HCT116 (cell line): ENCODE results near the gene CAT. TPM values are rescaled to one million over a fixed set of nuclear protein-coding genes. Genes with fewer than 3 reads are reported as not detected.

Experiments
- ATAC-seq: fragments of 200-7000 bp; cut with Tn5 transposase; 2 replicates; pipeline ENCODE4 v1.9.1; 2020; ENCODE audit warnings: mild to moderate bottlenecking, moderate library complexity
- BruUV-seq: library from RNA; stranded (reverse); fragments of 400-500 nt; replicated peaks from 2 replicates; lab custom pipeline; 2021; lab: Mats Ljungman, UMichigan
- CTCF ChIA-PET: fragments of 300-600 bp; sonication (Branson Sonifier 250); formaldehyde crosslinking; loops from one replicate; lab custom pipeline; 2021; ENCODE audit warnings: antibody characterized with exemption; lab: Charles Lee
- POLR2A ChIA-PET: fragments of 300-600, 350-600 bp; sonication (Branson Sonifier 250); formaldehyde crosslinking; loops from one replicate; lab custom pipeline; 2021; ENCODE audit warnings: antibody characterized with exemption; lab: Charles Lee
- RAD21 ChIA-PET, 2 experiments: fragments of 300-600 bp; sonication (Branson Sonifier 250); formaldehyde crosslinking; loops; one replicate each; lab custom pipeline; 2023; ENCODE audit warnings: low total read pairs in 2 of 2; ENCODE audit not compliant: uncharacterized antibody in 2 of 2, unreplicated experiment in 2 of 2, low non-redundant PET in 1 of 2; lab: Charles Lee
- DNase-seq: peaks from one replicate; pipeline ENCODE4 v3.0.0-alpha.2; 2010; ENCODE audit warnings: low read depth, low spot score
- H2AFZ ChIP-seq: fragments of 200-600 bp; shearing (Covaris generic), sonication (generic); 2 replicates; pipeline ENCODE4 v1.6.1; 2017; ENCODE audit warnings: low read depth, mixed run types, mixed read lengths, antibody characterized with exemption, low read length; ENCODE audit not compliant: poor library complexity, severe bottlenecking
- H3K27ac ChIP-seq: 2 replicates; pipeline ENCODE4 v1.5.1; 2012; ENCODE audit warnings: low read depth, low read length
- H3K27me3 ChIP-seq: fragments of 200-600 bp; sonication (generic); 2 replicates; pipeline ENCODE4 v1.6.1; 2016; ENCODE audit warnings: mixed run types, low read length, mixed read lengths; ENCODE audit not compliant: insufficient read depth
- H3K36me3 ChIP-seq, 2 experiments: fragments of 200-500 bp in 1 of 2; fragments of 200-600 bp in 1 of 2; sonication (Bioruptor generic) in 1 of 2; sonication (generic) in 1 of 2; 2 replicates each; pipeline versions ENCODE4 v1.5.1 to v1.6.1; 2014 to 2016; ENCODE audit warnings: low read length in 2 of 2, inconsistent platforms in 1 of 2, mixed read lengths in 1 of 2, mixed run types in 1 of 2; ENCODE audit not compliant: insufficient read depth in 2 of 2, control insufficient read depth in 1 of 2
- H3K4me1 ChIP-seq, 2 experiments: fragments of 200-600 bp in 1 of 2; sonication (generic) in 1 of 2; 2 replicates each; pipeline versions ENCODE4 v1.5.1 to v1.6.1; 2012 to 2017; ENCODE audit warnings: low read length in 2 of 2, inconsistent platforms in 1 of 2, mild to moderate bottlenecking in 1 of 2, mixed read lengths in 1 of 2, mixed run types in 1 of 2, moderate library complexity in 1 of 2; ENCODE audit not compliant: insufficient read depth in 2 of 2, control insufficient read depth in 1 of 2
- H3K4me2 ChIP-seq: fragments of 200-600 bp; sonication (generic); 2 replicates; pipeline ENCODE4 v1.6.1; 2017; ENCODE audit warnings: mixed run types, low read length, mixed read lengths
- H3K4me3 ChIP-seq, 2 experiments: fragments of 200-600 bp in 1 of 2; sonication (generic) in 1 of 2; replicated peaks in 1 of 2; 2 replicates each; pipeline ENCODE4 v1.5.1; 2011 to 2016; ENCODE audit warnings: low read length in 2 of 2, control low read depth in 1 of 2, low read depth in 1 of 2, mild to moderate bottlenecking in 1 of 2, mixed read lengths in 1 of 2, mixed run types in 1 of 2
- H3K79me2 ChIP-seq: fragments of 200-600 bp; sonication (generic); 2 replicates; pipeline ENCODE4 v1.6.1; 2017; ENCODE audit warnings: mild to moderate bottlenecking, mixed run types, low read length, moderate library complexity, mixed read lengths; ENCODE audit not compliant: insufficient read depth
- H3K9ac ChIP-seq: fragments of 200-600 bp; sonication (generic); 2 replicates; pipeline ENCODE4 v1.6.1; 2016; ENCODE audit warnings: low read length, mixed read lengths
- H3K9me2 ChIP-seq: fragments of 200-600 bp; sonication (generic), shearing (Covaris generic); 2 replicates; pipeline ENCODE4 v1.6.1; 2017; ENCODE audit warnings: mixed run types, mild to moderate bottlenecking, moderate library complexity; ENCODE audit not compliant: insufficient read depth
- H3K9me3 ChIP-seq, 2 experiments: fragments of 200-500 bp in 1 of 2; fragments of 200-600 bp in 1 of 2; sonication (Bioruptor generic) in 1 of 2; sonication (generic) in 1 of 2; 2 replicates each; pipeline ENCODE4 v1.6.1; 2014 to 2017; ENCODE audit warnings: low read length in 2 of 2, mixed read lengths in 2 of 2, inconsistent platforms in 1 of 2, low read depth in 1 of 2, mild to moderate bottlenecking in 1 of 2, mixed run types in 1 of 2, moderate library complexity in 1 of 2; ENCODE audit not compliant: control insufficient read depth in 1 of 2, insufficient read depth in 1 of 2
- H4K20me1 ChIP-seq: fragments of 200-600 bp; sonication (generic), shearing (Covaris generic); 2 replicates; pipeline ENCODE4 v1.6.1; 2017; ENCODE audit warnings: mixed run types, mild to moderate bottlenecking, moderate library complexity; ENCODE audit not compliant: insufficient read depth
- CBX3 ChIP-seq: IDR thresholded peaks from 2 replicates; pipeline ENCODE4 v1.6.1; 2012; ENCODE audit warnings: low read depth
- CEBPB ChIP-seq: IDR thresholded peaks from 2 replicates; pipeline ENCODE4 v1.6.1; 2012; ENCODE audit warnings: low read depth
- CTCF ChIP-seq, 3 experiments: fragments of 200-600 bp in 1 of 3; sonication (generic) in 1 of 3; IDR thresholded peaks in 2 of 3; conservative IDR thresholded peaks in 1 of 3; 2 replicates each; pipeline ENCODE4 v1.5.1; 2012 to 2017; ENCODE audit warnings: low read depth in 2 of 3, low read length in 2 of 3, antibody characterized with exemption in 1 of 3, borderline replicate concordance in 1 of 3, control low read depth in 1 of 3, mild to moderate bottlenecking in 1 of 3, mixed read lengths in 1 of 3, mixed run types in 1 of 3, moderate library complexity in 1 of 3; ENCODE audit not compliant: insufficient read depth in 1 of 3
- EGR1 ChIP-seq: IDR thresholded peaks from 2 replicates; pipeline ENCODE4 v1.6.1; 2012; ENCODE audit warnings: low read depth
- ELF1 ChIP-seq: IDR thresholded peaks from 2 replicates; pipeline ENCODE4 v1.6.1; 2012; ENCODE audit warnings: low read depth, borderline replicate concordance
- EZH2 ChIP-seq: fragments of 200-600 bp; sonication (generic); IDR thresholded peaks from 2 replicates; pipeline ENCODE4 v1.6.1; 2017; ENCODE audit warnings: antibody characterized with exemption, mixed run types
- EZH2phosphoT487 ChIP-seq: fragments of 200-600 bp; IDR thresholded peaks from 2 replicates; pipeline ENCODE4 v1.6.1; 2018; ENCODE audit warnings: antibody characterized with exemption, borderline replicate concordance
- FOSL1 ChIP-seq: IDR thresholded peaks from 2 replicates; pipeline ENCODE4 v1.6.1; 2012; ENCODE audit warnings: low read depth
- POLR2A ChIP-seq: IDR thresholded peaks from 2 replicates; pipeline ENCODE4 v1.7.0; 2011; ENCODE audit warnings: borderline replicate concordance; ENCODE audit not compliant: insufficient read depth, insufficient read length; ENCODE audit errors: extremely low read depth
- POLR2AphosphoS5 ChIP-seq: IDR thresholded peaks from 2 replicates; pipeline ENCODE4 v1.6.1; 2011; ENCODE audit warnings: mild to moderate bottlenecking, low read depth, low read length, moderate library complexity
- SIN3A ChIP-seq: IDR thresholded peaks from 2 replicates; pipeline ENCODE4 v1.6.1; 2012; ENCODE audit warnings: low read depth
- YY1 ChIP-seq: IDR thresholded peaks from 2 replicates; pipeline ENCODE4 v1.6.1; 2011; ENCODE audit warnings: low read length, low read depth, moderate library complexity, mild to moderate bottlenecking; ENCODE audit not compliant: insufficient replicate concordance; ENCODE audit errors: extremely low read depth
- ZFX ChIP-seq: fragments of 450-650 bp; IDR thresholded peaks from 2 replicates; pipeline ENCODE4 v1.6.1; 2017
- ZNF274 ChIP-seq: fragments of 200-500 bp; sonication (Bioruptor generic); IDR thresholded peaks from 2 replicates; pipeline ENCODE4 v1.6.1; 2014; ENCODE audit warnings: mild to moderate bottlenecking, low read depth, low read length, inconsistent platforms
- intact Hi-C: fragments of 100-400 bp; cut with micrococcal nuclease; formaldehyde crosslinking; loops from 2 replicates; pipeline ENCODE4 v1.10.0; 2022
- total RNA-seq: library from RNA; stranded (reverse); gene quantifications from one replicate; pipeline ENCODE4 v1.2.1, GENCODE V29; 2021; ENCODE audit not compliant: unreplicated experiment
- TF ChIP-seq, protein P1 (sequence below): IDR thresholded peaks from 2 replicates; pipeline ENCODE4 v1.6.1; 2011; ENCODE audit warnings: mild to moderate bottlenecking, low read length, moderate library complexity; ENCODE audit not compliant: insufficient replicate concordance; ENCODE audit errors: extremely low read depth

The CAT gene
- total RNA-seq, 1 experiment from 2014 or later, result 50.9 TPM

- ATAC-seq (no peak), DNase-seq (no peak)
- H3K9me3 ChIP-seq, result no peaks in the 10 kb centered on the region
- H2AFZ ChIP-seq, result no peak overlapping the region
- H3K9ac ChIP-seq, result no peak overlapping the region
- RAD21 ChIA-PET, result no interaction called here
- H3K9me2 ChIP-seq, result no peaks in the 10 kb centered on the region
- BruUV-seq, result no TSS peak
- no peaks in the 10 kb centered on the region for H3K79me2 ChIP-seq
- no peaks in the 10 kb centered on the region for H3K4me1 ChIP-seq
- no peak overlapping the region for H3K27ac ChIP-seq
- intact Hi-C loops, result no loop called here
- H3K27me3 ChIP-seq, result no peaks in the 10 kb centered on the region
- peaks cover 15 to 58% of the 10 kb centered on the region in 2 experiments for H3K36me3 ChIP-seq
- no peak for TF ChIP-seq ELF1
- TF ChIP-seq ZNF274, result no peak
- no peak for TF ChIP-seq CBX3
- no peak for TF ChIP-seq EGR1
- TF ChIP-seq FOSL1, result no peak
- no peak for TF ChIP-seq EZH2phosphoT487
- no peak for TF ChIP-seq CEBPB
- TF ChIP-seq YY1, result no peak
- no peak for TF ChIP-seq POLR2A
- no peak for TF ChIP-seq POLR2AphosphoS5
- no peak for TF ChIP-seq SIN3A
- no peak for TF ChIP-seq EZH2
- TF ChIP-seq ZFX, result no peak
- no peak for TF ChIP-seq CTCF (IDR thresholded peaks at IDR 0.05 in 2 of 3, conservative IDR thresholded peaks at IDR 0.05 in 1 of 3; ENCODE audit: borderline replicate concordance in 1 of 3, insufficient read depth in 1 of 3, low read depth in 2 of 3, low read length in 2 of 3)
- TF ChIP-seq, protein P1, sequence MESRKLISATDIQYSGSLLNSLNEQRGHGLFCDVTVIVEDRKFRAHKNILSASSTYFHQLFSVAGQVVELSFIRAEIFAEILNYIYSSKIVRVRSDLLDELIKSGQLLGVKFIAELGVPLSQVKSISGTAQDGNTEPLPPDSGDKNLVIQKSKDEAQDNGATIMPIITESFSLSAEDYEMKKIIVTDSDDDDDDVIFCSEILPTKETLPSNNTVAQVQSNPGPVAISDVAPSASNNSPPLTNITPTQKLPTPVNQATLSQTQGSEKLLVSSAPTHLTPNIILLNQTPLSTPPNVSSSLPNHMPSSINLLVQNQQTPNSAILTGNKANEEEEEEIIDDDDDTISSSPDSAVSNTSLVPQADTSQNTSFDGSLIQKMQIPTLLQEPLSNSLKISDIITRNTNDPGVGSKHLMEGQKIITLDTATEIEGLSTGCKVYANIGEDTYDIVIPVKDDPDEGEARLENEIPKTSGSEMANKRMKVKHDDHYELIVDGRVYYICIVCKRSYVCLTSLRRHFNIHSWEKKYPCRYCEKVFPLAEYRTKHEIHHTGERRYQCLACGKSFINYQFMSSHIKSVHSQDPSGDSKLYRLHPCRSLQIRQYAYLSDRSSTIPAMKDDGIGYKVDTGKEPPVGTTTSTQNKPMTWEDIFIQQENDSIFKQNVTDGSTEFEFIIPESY, result no peak
- H4K20me1 ChIP-seq, result no peaks in the 10 kb centered on the region
- H3K4me3 ChIP-seq, result no peak overlapping the region
- no peak overlapping the region for H3K4me2 ChIP-seq
- POLR2A ChIA-PET, result no interaction called here
- CTCF ChIA-PET, result interaction anchor here (1.1 kb wide), 1 partner anchor 38 kb away, joined by 3 read pairs; no protein-coding TSS in a partner anchor
These were observed 15.7 kb downstream of the CAT start for GRCh38 chr11:34454308-34455032.
